SKM-1 treated with dmso at 0.1 percent for 144 hours (cell line): ENCODE data around the gene CDH3.

Source experiments
- DNase-seq: peaks from one replicate; lab custom pipeline; 2025; ENCODE audit not compliant: unreplicated experiment; lab: John Stamatoyannopoulos, UW

CDH3 gene

GRCh38 chr16:68734782-68735181 is 89.7 kb downstream of the CDH3 start:
- DNase-seq, result no peak

GRCh38 chr16:68736561-68736960 is 91.5 kb downstream of the CDH3 start:
- no peak for DNase-seq

DNA sequence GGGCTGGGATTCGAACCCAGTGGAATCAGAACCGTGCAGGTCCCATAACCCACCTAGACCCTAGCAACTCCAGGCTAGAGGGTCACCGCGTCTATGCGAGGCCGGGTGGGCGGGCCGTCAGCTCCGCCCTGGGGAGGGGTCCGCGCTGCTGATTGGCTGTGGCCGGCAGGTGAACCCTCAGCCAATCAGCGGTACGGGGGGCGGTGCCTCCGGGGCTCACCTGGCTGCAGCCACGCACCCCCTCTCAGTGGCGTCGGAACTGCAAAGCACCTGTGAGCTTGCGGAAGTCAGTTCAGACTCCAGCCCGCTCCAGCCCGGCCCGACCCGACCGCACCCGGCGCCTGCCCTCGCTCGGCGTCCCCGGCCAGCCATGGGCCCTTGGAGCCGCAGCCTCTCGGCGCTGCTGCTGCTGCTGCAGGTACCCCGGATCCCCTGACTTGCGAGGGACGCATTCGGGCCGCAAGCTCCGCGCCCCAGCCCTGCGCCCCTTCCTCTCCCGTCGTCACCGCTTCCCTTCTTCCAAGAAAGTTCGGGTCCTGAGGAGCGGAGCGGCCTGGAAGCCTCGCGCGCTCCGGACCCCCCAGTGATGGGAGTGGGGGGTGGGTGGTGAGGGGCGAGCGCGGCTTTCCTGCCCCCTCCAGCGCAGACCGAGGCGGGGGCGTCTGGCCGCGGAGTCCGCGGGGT is 92.1 kb downstream of the CDH3 start, which contains the start of gene CDH1:
TSS of gene CDH1 (plus strand) at position 247 of the 684 bp plus-strand sequence. CDS start at position 371, 124 bp downstream.
- DNase-seq, result no peak

DNA sequence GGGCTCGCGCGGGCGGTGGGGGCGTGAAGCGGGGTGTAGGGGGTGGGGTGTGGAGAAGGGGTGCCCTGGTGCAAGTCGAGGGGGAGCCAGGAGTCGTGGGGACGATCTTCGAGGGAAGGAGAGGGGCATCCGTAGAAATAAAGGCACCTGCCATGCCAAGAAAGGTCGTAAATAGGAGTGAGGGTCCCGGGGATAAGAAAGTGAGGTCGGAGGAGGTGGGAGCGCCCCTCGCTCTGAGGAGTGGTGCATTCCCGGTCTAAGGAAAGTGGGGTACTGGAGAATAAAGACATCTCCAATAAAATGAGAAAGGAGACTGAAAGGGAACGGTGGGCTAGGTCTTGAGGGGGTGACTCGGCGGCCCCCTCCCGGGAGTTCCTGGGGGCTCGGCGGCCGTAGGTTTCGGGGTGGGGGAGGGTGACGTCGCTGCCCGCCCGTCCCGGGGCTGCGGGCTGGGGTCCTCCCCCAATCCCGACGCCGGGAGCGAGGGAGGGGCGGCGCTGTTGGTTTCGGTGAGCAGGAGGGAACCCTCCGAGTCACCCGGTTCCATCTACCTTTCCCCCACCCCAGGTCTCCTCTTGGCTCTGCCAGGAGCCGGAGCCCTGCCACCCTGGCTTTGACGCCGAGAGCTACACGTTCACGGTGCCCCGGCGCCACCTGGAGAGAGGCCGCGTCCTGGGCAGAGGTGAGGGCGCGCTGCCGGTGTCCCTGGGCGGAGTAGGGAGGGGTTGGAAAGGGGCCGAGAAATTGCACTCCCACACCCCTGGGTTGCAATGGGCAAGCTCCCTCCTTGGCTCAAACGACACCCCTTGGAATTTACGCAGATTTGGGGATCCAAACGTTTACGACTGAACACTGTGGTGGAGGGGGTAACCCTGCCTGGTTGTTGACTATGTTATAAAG is 92.9 kb downstream of the CDH3 start:
- DNase-seq, result no peak

DNA sequence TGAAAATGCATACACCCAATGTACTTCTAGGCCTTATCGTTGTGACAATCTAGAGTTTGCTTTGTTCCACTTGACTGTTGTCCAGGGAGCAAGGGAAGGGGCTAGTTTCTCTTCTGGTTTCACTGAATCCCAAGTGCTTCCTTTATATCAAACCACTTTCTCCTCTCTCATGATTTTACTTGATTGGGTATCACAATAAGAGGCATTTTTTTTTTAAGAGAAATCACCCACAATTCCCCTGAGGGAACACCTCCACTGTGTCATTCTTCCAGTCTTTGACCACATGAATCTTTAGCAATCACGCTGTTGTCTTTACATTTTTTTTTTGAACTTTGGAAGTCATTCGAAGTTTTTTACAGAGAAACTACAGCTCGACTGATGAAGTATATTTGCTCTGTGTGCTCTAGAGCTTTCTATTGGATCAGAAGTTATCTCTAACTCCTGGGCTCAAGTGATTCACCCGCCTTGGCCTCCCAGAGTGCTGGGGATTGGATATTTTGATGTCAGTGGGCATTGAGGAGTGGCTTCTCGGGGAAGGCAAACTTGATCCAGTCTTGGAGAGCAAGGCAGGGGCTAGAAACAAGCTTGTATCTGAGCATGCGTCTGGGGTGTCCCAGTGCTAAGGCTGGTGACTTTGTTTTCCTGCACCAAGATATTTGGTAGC is 95.0 kb downstream of the CDH3 start:
- no peak for DNase-seq

GRCh38 chr16:68740628-68741346 is 95.7 kb downstream of the CDH3 start:
- DNase-seq, result no peak

GRCh38 chr16:68743664-68744063 is 98.6 kb downstream of the CDH3 start:
- DNase-seq, result no peak

DNA sequence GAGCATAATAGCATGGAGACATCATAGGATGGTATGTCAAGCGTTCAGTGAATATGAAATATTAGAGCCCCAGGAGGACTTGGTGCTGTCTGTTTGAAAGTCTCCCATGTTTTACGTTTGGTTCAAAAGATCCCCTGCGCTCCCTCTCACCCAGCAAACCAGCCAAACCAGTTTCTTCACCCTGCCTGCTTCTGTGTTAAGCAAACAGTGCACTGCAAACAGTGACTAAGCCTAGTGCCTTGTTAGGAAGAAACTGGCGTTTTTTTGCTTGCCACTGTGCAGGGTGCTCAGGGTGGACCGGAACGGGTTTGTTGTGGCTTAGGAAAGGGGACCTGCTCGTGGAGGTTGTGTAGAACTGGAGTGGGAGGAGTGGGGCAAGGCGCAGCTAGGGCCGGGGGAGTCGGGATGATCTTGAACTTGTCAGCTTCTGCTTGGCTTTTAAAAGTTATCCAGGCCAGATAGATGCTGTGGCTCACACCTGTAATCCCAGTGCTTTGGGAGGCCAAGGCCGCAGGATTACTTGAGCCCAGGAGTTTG is 99.7 kb downstream of the CDH3 start:
- no peak for DNase-seq

GRCh38 chr16:68746951-68747350 is 101.8 kb downstream of the CDH3 start:
- DNase-seq, result no peak

GRCh38 chr16:68749432-68749831 is 104.3 kb downstream of the CDH3 start:
- no peak for DNase-seq
